ENCODE data around the gene ZNF598. TPM values are rescaled to one million over a fixed set of nuclear protein-coding genes. Genes with fewer than 3 reads are reported as not detected.
A peak's percentile ranks its signal among the peaks of the same experiment; 100 is the strongest.

The ZNF598 gene
- total and polyA plus RNA-seq, 2 of the 13 experiments (the other 11 are each of a cell fraction or from before 2014, with no cell fraction given): 13.5 to 14.2 TPM

GRCh38 chr16:1990351-1991134, 19.1 kb downstream of the ZNF598 start (continued):
- 0 out of 2 replicates have a peak, but pooled peaks have one; percentile 32 for TF ChIP-seq ZIK1 (CRISPR knock-in tag; IDR thresholded peaks at IDR 0.05; ENCODE audit: borderline replicate concordance, low read depth)
- no peak for TF ChIP-seq ZNF138 (CRISPR knock-in tag; IDR thresholded peaks at IDR 0.05; ENCODE audit: low read depth)
- TF ChIP-seq, protein P1, sequence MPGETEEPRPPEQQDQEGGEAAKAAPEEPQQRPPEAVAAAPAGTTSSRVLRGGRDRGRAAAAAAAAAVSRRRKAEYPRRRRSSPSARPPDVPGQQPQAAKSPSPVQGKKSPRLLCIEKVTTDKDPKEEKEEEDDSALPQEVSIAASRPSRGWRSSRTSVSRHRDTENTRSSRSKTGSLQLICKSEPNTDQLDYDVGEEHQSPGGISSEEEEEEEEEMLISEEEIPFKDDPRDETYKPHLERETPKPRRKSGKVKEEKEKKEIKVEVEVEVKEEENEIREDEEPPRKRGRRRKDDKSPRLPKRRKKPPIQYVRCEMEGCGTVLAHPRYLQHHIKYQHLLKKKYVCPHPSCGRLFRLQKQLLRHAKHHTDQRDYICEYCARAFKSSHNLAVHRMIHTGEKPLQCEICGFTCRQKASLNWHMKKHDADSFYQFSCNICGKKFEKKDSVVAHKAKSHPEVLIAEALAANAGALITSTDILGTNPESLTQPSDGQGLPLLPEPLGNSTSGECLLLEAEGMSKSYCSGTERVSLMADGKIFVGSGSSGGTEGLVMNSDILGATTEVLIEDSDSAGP (CRISPR knock-in tag; IDR thresholded peaks at IDR 0.05; ENCODE audit: borderline replicate concordance): peak; percentile 42; the same call in 1 of the 2 replicates
- no peak for TF ChIP-seq MTA3 (CRISPR knock-in tag; IDR thresholded peaks at IDR 0.05)
- TF ChIP-seq TCF12 (IDR thresholded peaks at IDR 0.05): no peak
- TF ChIP-seq TCF12 (CRISPR knock-in tag; IDR thresholded peaks at IDR 0.05): no peak; the same call in 1 of the 2 replicates
- TF ChIP-seq, protein P2, sequence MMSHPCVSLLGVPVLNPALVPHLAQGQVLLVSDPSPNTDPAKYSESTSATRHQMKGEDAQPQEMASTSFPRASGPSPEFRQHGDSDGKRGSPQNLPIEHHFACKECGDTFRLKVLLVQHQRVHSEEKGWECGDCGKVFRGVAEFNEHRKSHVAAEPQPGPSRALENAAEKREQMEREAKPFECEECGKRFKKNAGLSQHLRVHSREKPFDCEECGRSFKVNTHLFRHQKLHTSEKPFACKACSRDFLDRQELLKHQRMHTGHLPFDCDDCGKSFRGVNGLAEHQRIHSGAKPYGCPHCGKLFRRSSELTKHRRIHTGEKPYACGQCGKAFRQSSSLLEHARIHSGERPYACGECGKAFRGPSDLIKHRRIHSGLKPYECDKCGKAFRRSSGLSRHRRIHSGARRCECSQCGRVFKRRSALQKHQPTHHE (CRISPR knock-in tag; IDR thresholded peaks at IDR 0.05; ENCODE audit: borderline replicate concordance): no peak
- TF ChIP-seq ATF2 (CRISPR knock-in tag; IDR thresholded peaks at IDR 0.05): peak; percentile 66; the same call in 1 of the 2 replicates
- no peak for TF ChIP-seq CHD4 (IDR thresholded peaks at IDR 0.05; ENCODE audit: borderline replicate concordance, low read length)
- TF ChIP-seq MYC (CRISPR knock-in tag; IDR thresholded peaks at IDR 0.05; ENCODE audit: borderline replicate concordance): peak; percentile 24; the same call in 1 of the 2 replicates
- peak; percentile 44; the same call in 1 of the 2 replicates for TF ChIP-seq HDAC1 (CRISPR knock-in tag; IDR thresholded peaks at IDR 0.05)
- TF ChIP-seq MTERF4 (CRISPR knock-in tag; IDR thresholded peaks at IDR 0.05): no peak
- TF ChIP-seq CREM (IDR thresholded peaks at IDR 0.05): no peak
- no peak for TF ChIP-seq CREM (CRISPR knock-in tag; IDR thresholded peaks at IDR 0.05)
- no peak for TF ChIP-seq ZNF101 (CRISPR knock-in tag; IDR thresholded peaks at IDR 0.05; ENCODE audit: borderline replicate concordance, low read depth)
- TF ChIP-seq ZNF124 (CRISPR knock-in tag; IDR thresholded peaks at IDR 0.05): no peak
- no peak for TF ChIP-seq DRAP1 (CRISPR knock-in tag; IDR thresholded peaks at IDR 0.05)
- no peak for TF ChIP-seq ZNF503 (CRISPR knock-in tag; IDR thresholded peaks at IDR 0.05)
- TF ChIP-seq POLR2A (IDR thresholded peaks at IDR 0.05; ENCODE audit: insufficient read depth in 1 of 2, low read depth in 2 of 2, low read length in 2 of 2): peak in 1 of 2 experiments; percentile 49; a peak in 2 of 4 replicates
- TF ChIP-seq ZNF891 (CRISPR knock-in tag; IDR thresholded peaks at IDR 0.05): peak; percentile 63; the same call in 1 of the 2 replicates

Measured in HepG2 (cell line).